BLaER1 (cell line): Measurements from ENCODE around the gene NEGR1.

ENCODE experiments used
- H3K27ac ChIP-seq: shearing (Covaris generic); formaldehyde crosslinking; 2 replicates; pipeline ENCODE4 v1.8.1; 2022
- H3K27me3 ChIP-seq: shearing (Covaris generic); formaldehyde crosslinking; 2 replicates; pipeline ENCODE4 v1.8.1; 2022
- H3K36me3 ChIP-seq: shearing (Covaris generic); formaldehyde crosslinking; 2 replicates; pipeline ENCODE4 v1.8.1; 2022
- H3K4me1 ChIP-seq: shearing (Covaris generic); formaldehyde crosslinking; 2 replicates; pipeline ENCODE4 v1.8.1; 2022
- H3K4me2 ChIP-seq: shearing (Covaris generic); formaldehyde crosslinking; 2 replicates; pipeline ENCODE4 v1.8.1; 2022
- H3K4me3 ChIP-seq: shearing (Covaris generic); formaldehyde crosslinking; 2 replicates; pipeline ENCODE4 v1.8.1; 2022
- H3K9ac ChIP-seq: shearing (Covaris generic); formaldehyde crosslinking; 2 replicates; pipeline ENCODE4 v1.8.1; 2022
- H3K9me3 ChIP-seq: shearing (Covaris generic); formaldehyde crosslinking; 2 replicates; pipeline ENCODE4 v1.8.1; 2022
- H4K20me1 ChIP-seq: shearing (Covaris generic); formaldehyde crosslinking; 2 replicates; pipeline ENCODE4 v1.8.1; 2022
- Cebpa-rat ChIP-seq: shearing (Covaris generic); IDR thresholded peaks from 2 replicates; pipeline ENCODE4 v1.8.1; 2022

Gene NEGR1

DNA sequence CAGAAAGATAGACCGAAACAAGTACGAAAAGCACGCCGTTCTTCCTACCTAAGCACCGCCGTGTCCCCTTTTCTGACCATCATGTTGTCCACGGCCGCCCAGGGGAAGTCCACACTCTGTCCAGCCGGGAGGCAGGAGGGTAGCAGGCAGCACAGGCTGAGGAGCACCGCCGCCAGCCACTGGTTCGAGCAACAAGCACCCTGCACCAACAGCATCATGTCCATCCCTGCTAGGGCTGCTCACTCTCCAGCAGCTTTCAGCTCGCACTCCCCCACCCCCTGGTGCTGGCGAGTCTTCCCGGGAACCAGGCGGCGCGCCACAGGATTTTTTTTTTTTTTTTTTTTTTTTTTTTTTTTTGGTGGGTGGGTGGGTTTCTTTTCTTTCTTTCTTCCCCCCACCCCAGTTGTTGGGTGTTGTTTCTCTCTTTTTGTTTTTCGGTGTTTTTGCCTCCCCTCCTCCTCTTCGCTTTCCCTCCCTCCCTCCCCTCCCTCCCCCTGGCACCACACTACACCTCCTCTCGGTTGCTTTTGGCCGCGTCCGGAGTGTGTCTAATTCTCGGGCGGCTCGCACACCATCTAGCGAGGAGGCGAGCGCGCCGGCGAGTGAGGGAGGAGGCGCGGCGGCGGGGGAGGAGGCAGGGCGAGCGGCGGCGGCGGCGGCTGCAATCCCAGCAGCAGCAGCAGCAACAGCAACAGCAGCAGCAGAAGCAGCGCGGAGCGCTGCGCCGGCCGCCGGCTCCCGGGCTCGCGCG, at the start of gene NEGR1:
TSS of gene NEGR1 (minus strand) at position 269 of the 751 bp plus-strand sequence.
- Histone ChIP-seq H4K20me1 (peaks cover 16% of the 10 kb centered on the region; the same call in 1 of the 2 replicates), H3K4me3 (peak within 1 kb of the TSS; percentile 67), H3K27ac (no peak within 1 kb of the TSS), H3K27me3 (peaks cover 54% of the 10 kb centered on the region), H3K9ac (peak within 1 kb of the TSS; percentile 47), H3K36me3 (no peaks in the 10 kb centered on the region), H3K9me3 (no peaks in the 10 kb centered on the region), H3K4me2 (peak within 1 kb of the TSS; percentile 86), H3K4me1 (peaks cover 24% of the 10 kb centered on the region)
- TF ChIP-seq Cebpa-rat, result no peak

DNA sequence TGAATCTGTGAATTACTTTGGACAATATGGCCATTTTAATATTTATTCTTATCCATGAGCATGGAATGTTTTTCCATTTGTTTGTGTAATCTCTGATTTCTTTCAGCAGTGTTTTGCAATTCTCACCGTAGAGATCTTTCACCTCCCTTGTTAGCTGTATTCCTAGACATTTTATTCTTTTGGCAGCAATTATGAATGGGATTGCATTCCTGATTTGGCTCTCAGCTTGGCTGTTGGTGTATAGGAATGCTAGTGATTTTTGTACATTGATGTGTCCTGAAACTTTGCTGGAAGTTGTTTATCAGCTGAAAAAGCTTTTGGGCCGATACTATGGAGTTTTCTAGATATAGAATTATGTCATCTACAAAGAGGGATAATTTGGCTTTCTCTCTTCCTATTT, 44.2 kb upstream of the NEGR1 start:
- H3K4me2 ChIP-seq, result no peak overlapping the region
- H3K4me1 ChIP-seq, result peaks cover 7% of the 10 kb centered on the region; the same call in 1 of the 2 replicates
- H3K9me3 ChIP-seq, result no peaks in the 10 kb centered on the region
- no peaks in the 10 kb centered on the region for H3K27me3 ChIP-seq
- TF ChIP-seq Cebpa-rat, result no peak
- no peak overlapping the region for H3K27ac ChIP-seq
- H3K36me3 ChIP-seq, result no peaks in the 10 kb centered on the region
- no peak overlapping the region for H3K9ac ChIP-seq
- no peaks in the 10 kb centered on the region for H4K20me1 ChIP-seq
- H3K4me3 ChIP-seq, result no peak overlapping the region

DNA sequence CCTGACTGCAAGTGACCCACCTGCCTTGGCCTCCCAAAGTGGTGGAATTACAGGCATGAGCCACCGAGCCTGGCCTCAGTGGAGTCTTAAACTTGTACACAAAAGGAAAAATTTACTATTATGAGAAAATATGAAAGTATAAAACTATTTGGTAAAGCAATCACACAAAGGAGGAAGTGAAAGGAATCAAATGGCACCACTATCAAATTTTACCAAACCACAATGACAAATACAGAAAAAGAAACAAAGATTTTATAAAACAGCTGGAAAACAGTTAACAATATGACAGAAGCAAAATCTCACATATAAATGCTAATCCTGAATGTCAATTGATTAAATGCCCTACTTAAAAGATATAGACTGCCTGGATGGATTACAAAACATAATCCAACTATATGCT, 42.1 kb upstream of the NEGR1 start:
- no peaks in the 10 kb centered on the region for H3K9me3 ChIP-seq
- H3K9ac ChIP-seq, result no peak overlapping the region
- H3K4me2 ChIP-seq, result no peak overlapping the region; the same call in 1 of the 2 replicates
- H3K4me3 ChIP-seq, result no peak overlapping the region
- H4K20me1 ChIP-seq, result no peaks in the 10 kb centered on the region
- no peak for TF ChIP-seq Cebpa-rat
- peaks cover 7% of the 10 kb centered on the region; the same call in 1 of the 2 replicates for H3K4me1 ChIP-seq
- no peaks in the 10 kb centered on the region for H3K36me3 ChIP-seq
- H3K27me3 ChIP-seq, result no peaks in the 10 kb centered on the region
- H3K27ac ChIP-seq, result no peak overlapping the region

DNA sequence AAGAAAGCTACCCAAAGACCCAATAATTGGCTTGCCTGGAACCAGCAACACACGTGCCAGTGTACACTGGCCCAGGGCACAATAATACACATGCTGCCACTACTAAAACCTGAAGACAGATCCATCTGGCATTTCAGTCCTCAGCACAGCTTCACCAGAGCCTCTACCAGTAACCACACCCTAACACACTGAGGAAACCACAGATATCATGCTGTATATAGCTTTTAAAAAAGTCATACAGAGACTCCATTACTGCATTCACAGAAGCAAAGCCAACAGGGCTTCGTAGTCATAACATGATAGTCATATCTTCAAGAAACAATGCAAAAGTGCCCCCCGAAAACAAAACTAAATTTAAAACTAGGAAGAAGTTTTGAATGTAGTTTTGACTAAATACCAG, 40.6 kb upstream of the NEGR1 start:
- no peak for TF ChIP-seq Cebpa-rat
- H3K4me2 ChIP-seq, result no peak overlapping the region

DNA sequence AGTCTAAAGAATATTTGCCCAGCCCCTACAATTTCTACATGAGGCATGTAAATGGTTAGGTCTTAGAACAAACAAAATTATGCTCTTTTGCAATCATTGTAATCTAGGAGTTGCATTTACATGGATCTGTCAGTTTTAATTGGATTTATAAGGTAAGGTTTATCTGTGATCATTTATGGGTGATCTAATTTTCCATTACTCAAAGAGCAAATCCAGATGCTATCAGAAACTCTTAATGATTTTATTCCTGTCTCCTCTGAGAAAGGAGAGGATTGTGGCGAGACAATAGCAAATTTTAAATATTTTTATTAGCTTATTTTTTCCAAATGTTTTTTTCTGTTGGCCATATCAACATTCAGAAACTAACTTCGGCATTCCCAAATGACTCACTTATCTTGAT, 14.2 kb upstream of the NEGR1 start:
- H3K9me3 ChIP-seq, result no peaks in the 10 kb centered on the region
- no peak overlapping the region for H3K4me2 ChIP-seq
- no peaks in the 10 kb centered on the region for H3K27me3 ChIP-seq
- no peak overlapping the region for H3K27ac ChIP-seq
- no peak overlapping the region for H3K9ac ChIP-seq
- TF ChIP-seq Cebpa-rat, result no peak
- no peaks in the 10 kb centered on the region for H4K20me1 ChIP-seq
- no peaks in the 10 kb centered on the region for H3K36me3 ChIP-seq
- no peak overlapping the region for H3K4me3 ChIP-seq
- no peaks in the 10 kb centered on the region for H3K4me1 ChIP-seq

More for the DNA sequence above, 40.6 kb upstream of the NEGR1 start:
- no peak overlapping the region for H3K27ac ChIP-seq
- no peaks in the 10 kb centered on the region for H3K9me3 ChIP-seq
- H3K9ac ChIP-seq, result no peak overlapping the region
- peaks cover 7% of the 10 kb centered on the region; the same call in 1 of the 2 replicates for H3K4me1 ChIP-seq
- no peak overlapping the region for H3K4me3 ChIP-seq
- H3K36me3 ChIP-seq, result no peaks in the 10 kb centered on the region
- H4K20me1 ChIP-seq, result no peaks in the 10 kb centered on the region
- no peaks in the 10 kb centered on the region for H3K27me3 ChIP-seq

DNA sequence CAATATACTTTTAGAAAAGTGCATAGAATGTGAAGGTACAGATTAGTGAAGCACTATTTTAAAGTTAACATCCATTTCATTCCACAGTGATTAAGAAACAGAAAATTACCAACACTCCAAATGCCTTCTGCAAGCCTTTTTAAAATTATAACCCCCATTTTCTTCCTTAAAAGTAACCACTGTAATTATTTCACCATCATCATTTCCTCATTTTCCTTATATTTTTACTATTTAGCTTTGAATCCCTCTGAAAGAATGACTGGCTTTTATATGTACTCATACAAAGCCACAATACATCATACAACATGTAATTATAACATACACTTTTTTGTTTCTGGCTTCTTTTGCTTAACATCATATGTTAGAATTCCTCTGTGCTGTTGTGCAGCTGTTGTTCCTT, 6.5 kb upstream of the NEGR1 start:
- Histone ChIP-seq H3K27me3 (peaks cover 19% of the 10 kb centered on the region), H3K4me2 (no peak overlapping the region)
- no peak for TF ChIP-seq Cebpa-rat

DNA sequence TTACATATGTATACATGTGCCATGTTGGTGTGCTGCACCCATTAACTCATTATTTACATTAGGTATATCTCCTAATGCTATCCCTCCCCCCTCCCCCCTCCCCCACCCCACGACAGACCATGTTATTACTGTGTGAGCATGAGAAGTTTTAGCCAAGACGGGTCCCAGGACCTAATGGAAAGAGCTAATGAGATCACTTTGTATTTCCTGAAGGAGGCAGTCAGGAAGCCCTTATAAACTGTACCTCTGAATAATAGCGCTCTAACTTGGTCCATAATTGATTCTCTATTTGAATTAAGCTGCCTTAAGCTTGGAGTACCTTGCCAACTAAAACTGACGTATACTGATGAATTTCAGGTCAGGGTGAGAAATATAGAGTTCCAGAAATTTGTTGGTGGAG, 4.1 kb upstream of the NEGR1 start:
- Histone ChIP-seq H3K27me3 (peaks cover 41% of the 10 kb centered on the region), H3K4me3 (no peak overlapping the region), H3K27ac (no peak overlapping the region), H3K4me2 (no peak overlapping the region), H4K20me1 (peaks cover 16% of the 10 kb centered on the region; the same call in 1 of the 2 replicates), H3K36me3 (no peaks in the 10 kb centered on the region), H3K9me3 (no peaks in the 10 kb centered on the region), H3K9ac (no peak overlapping the region), H3K4me1 (peaks cover 24% of the 10 kb centered on the region)
- no peak for TF ChIP-seq Cebpa-rat

More for the DNA sequence above, 6.5 kb upstream of the NEGR1 start:
- Histone ChIP-seq H3K4me3 (no peak overlapping the region), H3K9ac (no peak overlapping the region), H3K4me1 (peaks cover 8% of the 10 kb centered on the region), H3K27ac (no peak overlapping the region), H4K20me1 (peaks cover 13% of the 10 kb centered on the region; the same call in 1 of the 2 replicates), H3K36me3 (no peaks in the 10 kb centered on the region), H3K9me3 (no peaks in the 10 kb centered on the region)

DNA sequence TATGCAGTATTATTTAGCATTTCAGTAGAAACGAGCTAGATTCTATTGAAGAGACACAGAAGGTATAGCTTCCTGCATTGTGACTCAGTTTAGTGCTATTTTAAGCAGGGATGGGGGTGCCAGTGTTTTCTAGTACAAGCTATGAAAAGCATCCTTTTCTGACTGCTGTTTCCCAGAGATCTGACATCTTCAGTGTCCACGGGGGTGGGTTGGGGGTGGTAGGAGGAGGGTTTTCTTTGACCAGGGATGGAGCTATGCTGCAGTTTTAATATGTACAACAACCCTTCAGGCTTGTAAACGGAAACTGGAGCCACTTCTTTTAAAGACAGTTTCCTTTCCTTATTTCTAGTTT, 2.7 kb upstream of the NEGR1 start:
- Histone ChIP-seq H3K36me3 (no peaks in the 10 kb centered on the region), H3K4me2 (peak overlapping the region; percentile 86; the same call in 1 of the 2 replicates), H4K20me1 (peaks cover 16% of the 10 kb centered on the region; the same call in 1 of the 2 replicates), H3K27me3 (peaks cover 52% of the 10 kb centered on the region), H3K9me3 (no peaks in the 10 kb centered on the region), H3K4me3 (no peak overlapping the region), H3K27ac (no peak overlapping the region), H3K9ac (no peak overlapping the region), H3K4me1 (peaks cover 24% of the 10 kb centered on the region)
- TF ChIP-seq Cebpa-rat, result no peak

DNA sequence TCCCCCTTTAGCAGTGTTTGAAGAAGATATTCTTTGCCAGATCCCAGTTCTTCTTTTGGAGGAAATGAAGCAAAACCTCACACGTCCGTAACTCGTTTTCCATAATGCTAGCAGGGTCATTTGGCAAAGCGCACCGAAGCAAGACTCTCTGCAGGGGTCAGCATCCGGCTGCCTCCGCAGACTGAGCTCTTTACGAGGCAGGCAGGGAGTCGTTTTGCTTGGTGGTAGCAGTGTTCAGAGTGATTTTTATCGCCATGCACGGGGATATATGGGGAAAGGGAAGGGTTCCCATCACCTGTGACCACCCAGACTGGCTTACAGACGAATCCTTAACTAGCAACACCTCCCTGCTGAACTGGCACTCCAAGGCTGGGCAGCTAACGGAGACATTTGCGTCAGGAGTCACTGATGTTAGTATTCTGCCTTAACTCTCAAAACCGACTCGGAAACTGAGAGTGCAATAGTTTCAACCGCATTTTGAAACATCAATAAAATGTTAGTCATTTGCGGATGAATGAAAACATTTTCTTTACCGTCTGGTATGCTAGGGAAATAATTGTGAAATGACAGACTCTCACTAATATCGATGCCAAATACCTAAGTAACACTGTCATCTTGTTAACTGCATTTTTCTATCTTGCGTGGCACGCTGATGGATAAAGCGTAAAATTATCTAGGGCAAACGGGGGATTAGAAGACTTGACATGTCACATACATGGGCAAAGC, 2.2 kb upstream of the NEGR1 start:
- H3K9ac ChIP-seq, result no peak overlapping the region
- H3K4me2 ChIP-seq, result peak overlapping the region; percentile 86

DNA sequence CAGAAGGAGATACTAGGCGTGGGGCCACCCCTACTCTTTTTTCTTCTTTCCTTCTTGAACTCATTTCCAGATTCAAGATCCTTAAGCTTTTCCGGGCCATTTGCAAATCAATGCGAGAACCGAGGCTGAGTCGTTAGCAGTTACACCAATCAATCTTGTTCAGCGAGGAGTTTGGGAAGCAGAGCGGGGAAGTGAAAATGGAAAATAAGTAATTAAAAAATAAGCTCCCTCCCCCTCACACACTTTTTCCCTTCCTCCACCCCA, 1.7 kb upstream of the NEGR1 start:
- H3K36me3 ChIP-seq, result no peaks in the 10 kb centered on the region
- no peak overlapping the region for H3K9ac ChIP-seq
- H4K20me1 ChIP-seq, result peaks cover 16% of the 10 kb centered on the region; the same call in 1 of the 2 replicates
- peaks cover 54% of the 10 kb centered on the region for H3K27me3 ChIP-seq
- H3K27ac ChIP-seq, result no peak overlapping the region
- TF ChIP-seq Cebpa-rat, result no peak
- H3K9me3 ChIP-seq, result no peaks in the 10 kb centered on the region
- peaks cover 24% of the 10 kb centered on the region for H3K4me1 ChIP-seq
- peak overlapping the region; percentile 86 for H3K4me2 ChIP-seq
- H3K4me3 ChIP-seq, result peak overlapping the region; percentile 67

More for the DNA sequence above, 2.2 kb upstream of the NEGR1 start:
- Histone ChIP-seq H3K27ac (no peak overlapping the region), H3K4me3 (peak overlapping the region; percentile 67), H4K20me1 (peaks cover 16% of the 10 kb centered on the region; the same call in 1 of the 2 replicates), H3K36me3 (no peaks in the 10 kb centered on the region), H3K27me3 (peaks cover 54% of the 10 kb centered on the region), H3K9me3 (no peaks in the 10 kb centered on the region), H3K4me1 (peaks cover 24% of the 10 kb centered on the region)
- TF ChIP-seq Cebpa-rat, result no peak
